BJ (cell line): ENCODE results near the gene UBA5. TPM values are rescaled to one million over a fixed set of nuclear protein-coding genes. Genes with fewer than 3 reads are reported as not detected.
"Not testable (repeated sequence)": the region's sequence is repeated elsewhere in the genome, so short reads cannot be mapped to it uniquely, and the experiment has no call there.

ENCODE experiments used
- CTCF ChIA-PET: fragments of 350-600 bp; formaldehyde crosslinking; extraction: SDS; loops from one replicate; lab custom pipeline; 2021; ENCODE audit warnings: antibody characterized with exemption, inconsistent platforms; lab: Yijun Ruan, JAX
- POLR2A ChIA-PET: fragments of 300-600 bp; sonication (Branson Sonifier 250); formaldehyde crosslinking; extraction: SDS; loops from one replicate; lab custom pipeline; 2021; ENCODE audit warnings: antibody characterized with exemption; lab: Charles Lee
- DNase-seq: peaks from one replicate; pipeline ENCODE4 v3.0.0-alpha.2; 2011; ENCODE audit warnings: low read depth
- H3K27me3 ChIP-seq: 2 replicates; pipeline ENCODE4 v1.6.0; 2011; ENCODE audit warnings: low read length; ENCODE audit not compliant: control insufficient read depth, insufficient read depth
- H3K36me3 ChIP-seq: 2 replicates; pipeline ENCODE4 v1.5.1; 2011; ENCODE audit warnings: low read length; ENCODE audit not compliant: control insufficient read depth, insufficient read depth
- H3K4me3 ChIP-seq: 2 replicates; pipeline ENCODE4 v1.5.1; 2011; ENCODE audit warnings: low read depth, mild to moderate bottlenecking, control low read depth, low read length
- polyA minus RNA-seq: library from RNA; depleted of rRNA, polyadenylated mRNA; stranded (reverse); fragments of >200 nt; gene quantifications from 2 replicates; pipeline ENCODE4 v1.2.3, GENCODE V29; 2011; rRNA and poly(A)+ RNA removed
- polyA plus RNA-seq: library from polyadenylated mRNA; depleted of rRNA; stranded (reverse); fragments of >200 nt; gene quantifications from 2 replicates; pipeline ENCODE4 v1.2.3, GENCODE V29; 2011; rRNA removed
- TF ChIP-seq, protein P1 (sequence below): IDR thresholded peaks from 2 replicates; pipeline ENCODE4 v1.5.1; 2011; ENCODE audit warnings: low read depth, mild to moderate bottlenecking, control low read depth, inconsistent platforms, low read length, moderate library complexity; ENCODE audit not compliant: insufficient read depth

Gene UBA5
- polyA plus RNA-seq, result 26.2 and 34.3 TPM in 2 replicates
- polyA minus RNA-seq, result 13.6 and 17.0 TPM in 2 replicates

DNA sequence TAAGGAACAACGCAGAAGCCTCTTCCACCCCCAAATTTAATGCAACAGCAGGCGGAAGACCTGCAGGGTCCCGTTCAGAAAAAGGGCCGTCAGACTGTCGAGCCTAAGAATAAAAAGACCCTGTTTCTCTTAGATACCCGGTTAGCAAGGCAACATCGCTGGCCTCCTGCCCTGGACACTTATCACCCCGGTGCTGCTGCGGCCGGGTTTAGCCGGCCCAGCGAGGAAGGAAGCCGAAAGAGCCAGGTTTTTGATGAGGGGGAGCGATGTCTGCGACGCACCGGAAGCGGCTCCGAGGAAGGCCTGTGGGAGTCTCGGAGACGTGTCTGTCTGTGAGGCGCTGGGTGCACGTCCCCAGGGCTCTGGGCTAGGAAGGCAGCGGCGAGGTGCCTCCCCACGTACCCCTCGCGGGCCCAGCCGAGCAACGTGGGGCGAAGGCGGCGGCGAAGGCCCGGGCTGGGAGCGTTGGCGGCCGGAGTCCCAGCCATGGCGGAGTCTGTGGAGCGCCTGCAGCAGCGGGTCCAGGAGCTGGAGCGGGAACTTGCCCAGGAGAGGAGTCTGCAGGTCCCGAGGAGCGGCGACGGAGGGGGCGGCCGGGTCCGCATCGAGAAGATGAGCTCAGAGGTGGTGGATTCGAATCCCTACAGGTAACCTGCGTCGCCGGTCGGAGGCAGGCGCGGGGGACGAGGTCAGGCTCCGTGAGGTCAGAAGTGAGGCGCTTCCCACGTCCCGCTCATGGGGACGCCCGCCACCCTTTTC, at the start of gene UBA5:
Gene UBA5 (plus strand): TSS at position 278 of the 759 bp plus-strand sequence. CDS start 209 bp downstream, at position 487.
- CTCF ChIA-PET, result interaction anchor here (0.9 to 3.3 kb wide), 4 partner anchors 10 to 124 kb away, joined by 3 to 14 read pairs (median 10); no protein-coding TSS in a partner anchor
- H3K27me3 ChIP-seq, result no peaks in the 10 kb centered on the region
- DNase-seq, result no peak
- H3K4me3 ChIP-seq, result peak within 1 kb of the TSS; percentile 64
- POLR2A ChIA-PET, result interaction anchor here (1.3 kb wide), 1 partner anchor 124 kb away, joined by 3 read pairs; no protein-coding TSS in a partner anchor
- H3K36me3 ChIP-seq, result no peaks in the 10 kb centered on the region
- TF ChIP-seq, protein P1, sequence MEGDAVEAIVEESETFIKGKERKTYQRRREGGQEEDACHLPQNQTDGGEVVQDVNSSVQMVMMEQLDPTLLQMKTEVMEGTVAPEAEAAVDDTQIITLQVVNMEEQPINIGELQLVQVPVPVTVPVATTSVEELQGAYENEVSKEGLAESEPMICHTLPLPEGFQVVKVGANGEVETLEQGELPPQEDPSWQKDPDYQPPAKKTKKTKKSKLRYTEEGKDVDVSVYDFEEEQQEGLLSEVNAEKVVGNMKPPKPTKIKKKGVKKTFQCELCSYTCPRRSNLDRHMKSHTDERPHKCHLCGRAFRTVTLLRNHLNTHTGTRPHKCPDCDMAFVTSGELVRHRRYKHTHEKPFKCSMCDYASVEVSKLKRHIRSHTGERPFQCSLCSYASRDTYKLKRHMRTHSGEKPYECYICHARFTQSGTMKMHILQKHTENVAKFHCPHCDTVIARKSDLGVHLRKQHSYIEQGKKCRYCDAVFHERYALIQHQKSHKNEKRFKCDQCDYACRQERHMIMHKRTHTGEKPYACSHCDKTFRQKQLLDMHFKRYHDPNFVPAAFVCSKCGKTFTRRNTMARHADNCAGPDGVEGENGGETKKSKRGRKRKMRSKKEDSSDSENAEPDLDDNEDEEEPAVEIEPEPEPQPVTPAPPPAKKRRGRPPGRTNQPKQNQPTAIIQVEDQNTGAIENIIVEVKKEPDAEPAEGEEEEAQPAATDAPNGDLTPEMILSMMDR, result no peak

DNA sequence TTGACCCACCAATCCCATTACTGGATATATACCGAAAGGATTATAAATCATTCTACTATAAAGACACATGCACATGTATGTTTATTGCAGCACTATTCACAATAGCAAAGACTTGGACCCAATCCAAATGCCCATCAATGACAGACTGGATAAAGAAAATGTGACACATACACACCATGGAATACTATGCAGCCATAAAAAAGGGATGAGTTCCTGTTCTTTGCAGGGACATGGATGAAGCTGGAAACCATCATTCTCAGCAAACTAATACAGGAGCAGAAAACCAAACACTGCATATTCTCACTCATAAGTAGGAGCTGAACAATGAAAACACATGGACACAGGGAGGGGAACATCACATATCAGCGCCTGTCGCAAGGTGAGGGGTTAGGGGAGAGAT, 44.8 kb upstream of the UBA5 start:
- CTCF ChIA-PET, H3K4me3 ChIP-seq, H3K36me3 ChIP-seq, H3K27me3 ChIP-seq, DNase-seq, POLR2A ChIA-PET: not testable (repeated sequence)

DNA sequence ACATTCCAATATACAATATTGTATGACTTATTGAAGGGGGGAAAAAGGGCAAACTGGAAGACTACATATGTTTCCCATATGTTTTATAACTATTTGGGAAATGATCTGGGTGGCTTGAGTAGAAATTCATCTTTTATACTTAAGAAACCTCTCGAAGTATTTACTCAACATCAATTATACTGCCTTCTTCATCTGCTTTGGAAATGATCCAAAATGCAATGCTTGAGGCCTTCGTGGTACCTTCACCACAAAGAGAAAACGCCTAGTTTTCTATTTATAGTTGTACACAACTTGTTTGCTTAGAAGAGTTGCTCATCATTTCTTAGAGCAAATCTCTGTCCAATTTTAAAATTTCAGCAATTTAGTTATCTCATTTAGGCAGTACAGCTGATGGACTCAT, 44.2 kb upstream of the UBA5 start:
- no peaks in the 10 kb centered on the region for H3K27me3 ChIP-seq
- no peak for DNase-seq
- ChIA-PET CTCF (no interaction called here), POLR2A (no interaction called here)
- no peaks in the 10 kb centered on the region for H3K36me3 ChIP-seq
- TF ChIP-seq, protein P1, result no peak
- H3K4me3 ChIP-seq, result no peak overlapping the region

DNA sequence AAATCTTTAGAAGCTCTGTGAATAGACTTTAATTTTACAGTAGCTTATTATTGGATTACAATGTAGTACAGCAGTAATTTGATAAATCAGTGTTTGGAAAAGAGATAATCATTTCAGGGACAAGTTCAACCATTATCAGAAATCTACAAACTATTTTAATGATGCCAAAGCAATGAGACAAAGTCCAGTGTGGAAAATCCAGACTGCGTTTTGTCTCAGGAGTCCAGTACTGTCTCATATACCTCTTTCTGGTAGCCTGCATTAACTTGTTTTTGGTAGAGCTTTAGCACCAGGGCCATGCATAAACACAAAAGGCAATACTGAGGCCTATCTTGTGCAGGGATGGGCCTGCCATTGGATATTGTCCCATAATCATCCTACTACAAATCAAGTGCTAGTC, 43.3 kb upstream of the UBA5 start:
- POLR2A ChIA-PET, result no interaction called here
- no peaks in the 10 kb centered on the region for H3K27me3 ChIP-seq
- CTCF ChIA-PET, result no interaction called here
- H3K4me3 ChIP-seq, result no peak overlapping the region
- TF ChIP-seq, protein P1, result no peak
- DNase-seq, result no peak
- H3K36me3 ChIP-seq, result no peaks in the 10 kb centered on the region

DNA sequence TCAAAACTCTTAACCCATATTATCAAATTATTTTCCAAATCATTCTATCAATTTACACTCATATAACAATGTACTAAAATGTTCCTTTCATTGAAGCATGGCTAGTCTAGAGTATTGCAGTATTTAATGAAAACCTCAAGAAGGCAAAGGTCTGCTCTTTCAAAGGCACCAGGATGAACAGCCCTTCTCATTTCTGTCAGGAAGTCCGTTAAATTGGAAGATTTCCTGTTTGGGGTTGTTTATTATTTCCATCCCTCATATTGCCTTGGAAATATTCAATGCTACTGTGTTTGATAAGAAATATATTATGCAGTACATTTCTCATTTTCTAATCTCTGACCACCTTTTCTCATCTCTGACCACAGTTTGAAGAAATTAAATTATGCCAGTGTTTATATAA, 38.0 kb upstream of the UBA5 start:
- Histone ChIP-seq H3K4me3 (no peak overlapping the region), H3K36me3 (peaks cover 2% of the 10 kb centered on the region; the same call in 1 of the 2 replicates), H3K27me3 (no peaks in the 10 kb centered on the region)
- TF ChIP-seq, protein P1, result no peak
- POLR2A ChIA-PET, result no interaction called here
- no peak for DNase-seq
- CTCF ChIA-PET, result no interaction called here
